Neutrophil (primary cell): ENCODE measurements around the gene GAS7.

ENCODE experiments used
- H3K27ac ChIP-seq: fragments of 200-600 bp; sonication (generic); 2 replicates; pipeline ENCODE4 v1.5.1; 2016; ENCODE audit warnings: mild to moderate bottlenecking, moderate library complexity
- H3K27me3 ChIP-seq: fragments of 200-600 bp; sonication (generic); 2 replicates; pipeline ENCODE4 v1.6.0; 2016; ENCODE audit warnings: mild to moderate bottlenecking
- H3K36me3 ChIP-seq: fragments of 200-600 bp; sonication (generic); 2 replicates; pipeline ENCODE4 v1.5.1; 2017
- H3K4me1 ChIP-seq, 2 experiments: fragments of 200-600 bp in 1 of 2; sonication (generic) in 1 of 2; 1 replicate in 1 of 2; 2 replicates in 1 of 2; pipeline versions ENCODE4 v1.5.1 to v1.6.1; 2013 to 2016; ENCODE audit warnings: low read depth in 1 of 2, low read length in 1 of 2, mild to moderate bottlenecking in 1 of 2, moderate library complexity in 1 of 2; ENCODE audit not compliant: control insufficient read depth in 1 of 2, insufficient read depth in 1 of 2
- H3K4me3 ChIP-seq, 2 experiments: fragments of 200-600 bp in 1 of 2; sonication (generic) in 1 of 2; 1 replicate in 1 of 2; 2 replicates in 1 of 2; pipeline ENCODE4 v1.5.1; 2013 to 2016; ENCODE audit warnings: low read depth in 1 of 2, low read length in 1 of 2, mild to moderate bottlenecking in 1 of 2, moderate library complexity in 1 of 2
- H3K9me3 ChIP-seq: fragments of 200-600 bp; sonication (generic); 2 replicates; pipeline ENCODE4 v1.5.1; 2016
- CTCF ChIP-seq: fragments of 200-600 bp; sonication (generic); IDR thresholded peaks from 2 replicates; pipeline ENCODE4 v1.5.1; 2016; ENCODE audit warnings: antibody characterized with exemption

GAS7 gene

GRCh38 chr17:9918804-9919352 is 279.5 kb downstream of the GAS7 start:
- Histone ChIP-seq H3K27me3 (no peaks in the 10 kb centered on the region), H3K36me3 (peaks cover 93% of the 10 kb centered on the region), H3K4me3 (no peak overlapping the region), H3K9me3 (no peaks in the 10 kb centered on the region), H3K4me1 (no peaks in the 10 kb centered on the region), H3K27ac (no peak overlapping the region)
- TF ChIP-seq CTCF = no peak

GRCh38 chr17:9918352-9918751 is 280.1 kb downstream of the GAS7 start:
- Histone ChIP-seq H3K4me3 (no peak overlapping the region), H3K36me3 (peaks cover 93% of the 10 kb centered on the region)

DNA sequence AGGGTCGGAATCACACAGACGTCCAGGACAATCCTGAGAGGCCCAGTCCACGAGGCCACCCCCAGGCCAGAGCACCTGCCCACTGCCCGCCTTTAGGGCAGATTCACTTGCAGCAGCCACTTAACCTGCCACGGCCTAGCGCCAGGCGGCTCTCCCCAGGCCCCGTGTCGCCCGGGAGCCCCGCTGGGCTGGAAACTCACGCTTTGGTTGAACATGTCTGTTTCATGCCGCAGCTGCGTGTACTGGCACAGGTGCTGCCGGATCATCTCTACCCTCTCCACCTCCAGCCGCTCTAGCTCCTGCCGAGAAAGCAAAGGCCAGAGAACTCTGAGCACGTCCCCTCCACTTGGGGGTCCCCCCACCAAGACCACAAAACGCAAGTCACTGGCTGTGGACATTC is 280.6 kb downstream of the GAS7 start:
- H3K9me3 ChIP-seq = no peaks in the 10 kb centered on the region
- H3K27me3 ChIP-seq = no peaks in the 10 kb centered on the region
- TF ChIP-seq CTCF = no peak
- H3K27ac ChIP-seq = no peak overlapping the region
- H3K4me1 ChIP-seq = no peaks in the 10 kb centered on the region
- peaks cover 95% of the 10 kb centered on the region for H3K36me3 ChIP-seq
- no peak overlapping the region for H3K4me3 ChIP-seq

More at GRCh38 chr17:9918352-9918751, 280.1 kb downstream of the GAS7 start:
- Histone ChIP-seq H3K27ac (no peak overlapping the region), H3K9me3 (no peaks in the 10 kb centered on the region), H3K27me3 (no peaks in the 10 kb centered on the region), H3K4me1 (no peaks in the 10 kb centered on the region)
- TF ChIP-seq CTCF = no peak

DNA sequence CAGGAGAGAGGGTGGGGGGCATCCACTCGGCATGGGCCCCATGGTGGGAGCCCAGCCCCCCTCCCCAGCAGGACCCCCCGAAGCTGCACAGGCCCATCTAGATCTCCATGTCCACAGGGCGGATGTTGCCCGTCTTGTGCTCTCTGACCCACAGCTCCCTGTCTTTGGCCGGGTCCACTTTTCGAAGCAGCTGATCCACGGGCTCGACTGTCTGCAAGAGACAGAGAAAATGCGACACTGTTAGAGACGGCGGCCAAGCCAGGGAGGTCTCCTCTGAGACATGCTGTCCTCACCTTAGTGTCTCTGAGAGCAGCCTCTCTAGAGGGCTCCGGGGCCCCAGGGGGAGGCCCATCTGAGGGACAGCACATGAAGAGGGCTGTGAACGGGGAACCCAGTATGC is 281.3 kb downstream of the GAS7 start:
- Histone ChIP-seq H3K27me3 (no peaks in the 10 kb centered on the region), H3K4me1 (no peaks in the 10 kb centered on the region), H3K27ac (no peak overlapping the region), H3K9me3 (no peaks in the 10 kb centered on the region), H3K36me3 (peaks cover 95% of the 10 kb centered on the region), H3K4me3 (no peak overlapping the region)
- no peak for TF ChIP-seq CTCF

DNA sequence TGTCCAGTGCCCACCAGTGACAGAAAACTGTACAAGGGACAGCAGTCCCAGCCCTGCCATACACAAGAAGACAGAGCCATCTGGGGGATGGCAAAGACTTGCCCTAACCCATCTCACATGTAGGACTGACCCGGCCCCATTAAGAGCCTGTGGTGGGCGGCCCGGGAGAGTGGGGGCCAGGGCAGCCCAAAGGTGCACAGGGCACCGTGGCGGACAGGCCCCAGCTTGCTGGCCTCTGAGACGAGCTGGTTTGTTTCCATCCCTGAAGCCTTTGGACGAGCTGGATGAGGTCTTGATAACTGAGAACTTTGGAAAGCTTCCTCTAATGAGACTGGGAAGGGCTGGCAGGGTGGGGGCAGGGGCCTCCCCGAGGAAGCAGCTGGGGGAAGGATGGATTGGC is 282.3 kb downstream of the GAS7 start:
- Histone ChIP-seq H3K27me3 (no peaks in the 10 kb centered on the region), H3K36me3 (peaks cover 98% of the 10 kb centered on the region), H3K4me3 (no peak overlapping the region), H3K27ac (no peak overlapping the region), H3K9me3 (no peaks in the 10 kb centered on the region), H3K4me1 (no peaks in the 10 kb centered on the region)
- TF ChIP-seq CTCF = no peak

DNA sequence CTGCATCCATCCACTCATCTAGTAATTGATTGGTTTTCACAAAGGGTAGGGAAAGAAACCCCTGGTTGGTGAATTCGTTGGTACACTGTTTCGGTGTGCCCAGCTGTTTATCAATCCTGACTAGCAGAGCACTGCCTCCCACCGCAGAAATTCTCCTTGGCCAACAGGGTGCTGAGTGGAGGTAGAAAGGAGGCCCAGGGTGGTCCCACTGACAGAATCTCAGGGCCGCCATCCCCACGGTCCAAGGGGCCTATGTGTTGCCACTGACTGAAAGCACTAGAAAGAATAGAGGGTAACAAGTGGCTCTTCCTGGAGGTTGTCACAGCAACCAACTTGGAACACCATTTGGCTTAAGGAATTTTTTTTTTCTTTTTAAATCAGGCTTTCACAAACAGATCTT is 284.9 kb downstream of the GAS7 start:
- H3K4me1 ChIP-seq = no peaks in the 10 kb centered on the region
- H3K27me3 ChIP-seq = no peaks in the 10 kb centered on the region
- H3K36me3 ChIP-seq = peaks cover 78% of the 10 kb centered on the region
- no peak overlapping the region for H3K4me3 ChIP-seq
- no peaks in the 10 kb centered on the region for H3K9me3 ChIP-seq
- no peak overlapping the region for H3K27ac ChIP-seq
- no peak for TF ChIP-seq CTCF
